ENCODE results near the gene KRT2. TPM values are rescaled to one million over a fixed set of nuclear protein-coding genes. Genes with fewer than 3 reads are reported as not detected.

The KRT2 gene
- total and polyA plus RNA-seq, 2 of the 8 experiments (the other 6 are each of a cell fraction or from before 2014, with no cell fraction given): not detected

DNA sequence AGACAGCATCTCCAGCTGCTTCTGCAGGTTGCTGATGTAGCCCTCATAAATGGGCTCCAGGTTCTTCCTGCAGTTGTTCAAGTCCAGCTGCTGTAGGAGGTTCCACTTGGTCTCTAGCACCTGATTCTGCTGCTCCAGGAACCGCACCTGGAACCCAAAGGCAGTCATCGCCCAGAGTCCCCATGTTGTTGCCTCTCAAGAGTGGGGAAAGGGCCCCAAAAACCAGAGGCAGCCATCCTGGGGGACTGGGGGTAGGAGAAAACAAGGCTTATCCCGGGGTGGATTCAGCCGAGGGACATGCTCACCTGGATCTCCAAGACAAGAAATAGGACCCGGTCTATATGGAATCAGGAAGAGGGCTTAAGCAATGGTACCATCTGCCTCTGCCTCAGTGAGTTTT is 53.0 kb downstream of the KRT2 start (continued):
- TF ChIP-seq, protein P1, sequence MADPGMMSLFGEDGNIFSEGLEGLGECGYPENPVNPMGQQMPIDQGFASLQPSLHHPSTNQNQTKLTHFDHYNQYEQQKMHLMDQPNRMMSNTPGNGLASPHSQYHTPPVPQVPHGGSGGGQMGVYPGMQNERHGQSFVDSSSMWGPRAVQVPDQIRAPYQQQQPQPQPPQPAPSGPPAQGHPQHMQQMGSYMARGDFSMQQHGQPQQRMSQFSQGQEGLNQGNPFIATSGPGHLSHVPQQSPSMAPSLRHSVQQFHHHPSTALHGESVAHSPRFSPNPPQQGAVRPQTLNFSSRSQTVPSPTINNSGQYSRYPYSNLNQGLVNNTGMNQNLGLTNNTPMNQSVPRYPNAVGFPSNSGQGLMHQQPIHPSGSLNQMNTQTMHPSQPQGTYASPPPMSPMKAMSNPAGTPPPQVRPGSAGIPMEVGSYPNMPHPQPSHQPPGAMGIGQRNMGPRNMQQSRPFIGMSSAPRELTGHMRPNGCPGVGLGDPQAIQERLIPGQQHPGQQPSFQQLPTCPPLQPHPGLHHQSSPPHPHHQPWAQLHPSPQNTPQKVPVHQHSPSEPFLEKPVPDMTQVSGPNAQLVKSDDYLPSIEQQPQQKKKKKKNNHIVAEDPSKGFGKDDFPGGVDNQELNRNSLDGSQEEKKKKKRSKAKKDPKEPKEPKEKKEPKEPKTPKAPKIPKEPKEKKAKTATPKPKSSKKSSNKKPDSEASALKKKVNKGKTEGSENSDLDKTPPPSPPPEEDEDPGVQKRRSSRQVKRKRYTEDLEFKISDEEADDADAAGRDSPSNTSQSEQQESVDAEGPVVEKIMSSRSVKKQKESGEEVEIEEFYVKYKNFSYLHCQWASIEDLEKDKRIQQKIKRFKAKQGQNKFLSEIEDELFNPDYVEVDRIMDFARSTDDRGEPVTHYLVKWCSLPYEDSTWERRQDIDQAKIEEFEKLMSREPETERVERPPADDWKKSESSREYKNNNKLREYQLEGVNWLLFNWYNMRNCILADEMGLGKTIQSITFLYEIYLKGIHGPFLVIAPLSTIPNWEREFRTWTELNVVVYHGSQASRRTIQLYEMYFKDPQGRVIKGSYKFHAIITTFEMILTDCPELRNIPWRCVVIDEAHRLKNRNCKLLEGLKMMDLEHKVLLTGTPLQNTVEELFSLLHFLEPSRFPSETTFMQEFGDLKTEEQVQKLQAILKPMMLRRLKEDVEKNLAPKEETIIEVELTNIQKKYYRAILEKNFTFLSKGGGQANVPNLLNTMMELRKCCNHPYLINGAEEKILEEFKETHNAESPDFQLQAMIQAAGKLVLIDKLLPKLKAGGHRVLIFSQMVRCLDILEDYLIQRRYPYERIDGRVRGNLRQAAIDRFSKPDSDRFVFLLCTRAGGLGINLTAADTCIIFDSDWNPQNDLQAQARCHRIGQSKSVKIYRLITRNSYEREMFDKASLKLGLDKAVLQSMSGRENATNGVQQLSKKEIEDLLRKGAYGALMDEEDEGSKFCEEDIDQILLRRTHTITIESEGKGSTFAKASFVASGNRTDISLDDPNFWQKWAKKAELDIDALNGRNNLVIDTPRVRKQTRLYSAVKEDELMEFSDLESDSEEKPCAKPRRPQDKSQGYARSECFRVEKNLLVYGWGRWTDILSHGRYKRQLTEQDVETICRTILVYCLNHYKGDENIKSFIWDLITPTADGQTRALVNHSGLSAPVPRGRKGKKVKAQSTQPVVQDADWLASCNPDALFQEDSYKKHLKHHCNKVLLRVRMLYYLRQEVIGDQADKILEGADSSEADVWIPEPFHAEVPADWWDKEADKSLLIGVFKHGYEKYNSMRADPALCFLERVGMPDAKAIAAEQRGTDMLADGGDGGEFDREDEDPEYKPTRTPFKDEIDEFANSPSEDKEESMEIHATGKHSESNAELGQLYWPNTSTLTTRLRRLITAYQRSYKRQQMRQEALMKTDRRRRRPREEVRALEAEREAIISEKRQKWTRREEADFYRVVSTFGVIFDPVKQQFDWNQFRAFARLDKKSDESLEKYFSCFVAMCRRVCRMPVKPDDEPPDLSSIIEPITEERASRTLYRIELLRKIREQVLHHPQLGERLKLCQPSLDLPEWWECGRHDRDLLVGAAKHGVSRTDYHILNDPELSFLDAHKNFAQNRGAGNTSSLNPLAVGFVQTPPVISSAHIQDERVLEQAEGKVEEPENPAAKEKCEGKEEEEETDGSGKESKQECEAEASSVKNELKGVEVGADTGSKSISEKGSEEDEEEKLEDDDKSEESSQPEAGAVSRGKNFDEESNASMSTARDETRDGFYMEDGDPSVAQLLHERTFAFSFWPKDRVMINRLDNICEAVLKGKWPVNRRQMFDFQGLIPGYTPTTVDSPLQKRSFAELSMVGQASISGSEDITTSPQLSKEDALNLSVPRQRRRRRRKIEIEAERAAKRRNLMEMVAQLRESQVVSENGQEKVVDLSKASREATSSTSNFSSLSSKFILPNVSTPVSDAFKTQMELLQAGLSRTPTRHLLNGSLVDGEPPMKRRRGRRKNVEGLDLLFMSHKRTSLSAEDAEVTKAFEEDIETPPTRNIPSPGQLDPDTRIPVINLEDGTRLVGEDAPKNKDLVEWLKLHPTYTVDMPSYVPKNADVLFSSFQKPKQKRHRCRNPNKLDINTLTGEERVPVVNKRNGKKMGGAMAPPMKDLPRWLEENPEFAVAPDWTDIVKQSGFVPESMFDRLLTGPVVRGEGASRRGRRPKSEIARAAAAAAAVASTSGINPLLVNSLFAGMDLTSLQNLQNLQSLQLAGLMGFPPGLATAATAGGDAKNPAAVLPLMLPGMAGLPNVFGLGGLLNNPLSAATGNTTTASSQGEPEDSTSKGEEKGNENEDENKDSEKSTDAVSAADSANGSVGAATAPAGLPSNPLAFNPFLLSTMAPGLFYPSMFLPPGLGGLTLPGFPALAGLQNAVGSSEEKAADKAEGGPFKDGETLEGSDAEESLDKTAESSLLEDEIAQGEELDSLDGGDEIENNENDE (IDR thresholded peaks at IDR 0.05; ENCODE audit: insufficient replicate concordance, low read length): no peak
- TF ChIP-seq CBX5 (IDR thresholded peaks at IDR 0.05; ENCODE audit: low read depth, low read length): no peak
- no peak for TF ChIP-seq GABPA (IDR thresholded peaks at IDR 0.05; ENCODE audit: borderline replicate concordance, insufficient read depth, low read length)
- TF ChIP-seq CHD1 (IDR thresholded peaks at IDR 0.05; ENCODE audit: low read depth, low read length): no peak
- TF ChIP-seq SRF (IDR thresholded peaks at IDR 0.05; ENCODE audit: low read depth, low read length): no peak
- no peak for TF ChIP-seq TCF12 (IDR thresholded peaks at IDR 0.05; ENCODE audit: low read depth, low read length)
- TF ChIP-seq NANOG (IDR thresholded peaks at IDR 0.05; ENCODE audit: insufficient read depth, low read depth, low read length, poor library complexity, severe bottlenecking): no peak
